HL-60 (cell line): ENCODE data around the gene MAPK11.

Experiments used
- GABPA ChIP-seq: IDR thresholded peaks from 2 replicates; pipeline ENCODE4 v1.6.1; 2012; ENCODE audit warnings: low read depth
- POLR2AphosphoS5 ChIP-seq: IDR thresholded peaks from 2 replicates; pipeline ENCODE4 v1.6.1; 2012; ENCODE audit warnings: low read depth
- SPI1 ChIP-seq: IDR thresholded peaks from 2 replicates; pipeline ENCODE4 v1.6.1; 2012; ENCODE audit warnings: low read depth, mild to moderate bottlenecking, borderline replicate concordance
- TF ChIP-seq, protein P1 (sequence below): IDR thresholded peaks from 2 replicates; pipeline ENCODE4 v1.6.1; 2012; ENCODE audit warnings: low read depth; ENCODE audit not compliant: insufficient replicate concordance
- TF ChIP-seq, protein P2 (sequence below): IDR thresholded peaks from one replicate; pipeline ENCODE4 v1.5.1; 2011; ENCODE audit warnings: low read length, control low read depth, inconsistent platforms; ENCODE audit not compliant: insufficient read depth

DNA sequence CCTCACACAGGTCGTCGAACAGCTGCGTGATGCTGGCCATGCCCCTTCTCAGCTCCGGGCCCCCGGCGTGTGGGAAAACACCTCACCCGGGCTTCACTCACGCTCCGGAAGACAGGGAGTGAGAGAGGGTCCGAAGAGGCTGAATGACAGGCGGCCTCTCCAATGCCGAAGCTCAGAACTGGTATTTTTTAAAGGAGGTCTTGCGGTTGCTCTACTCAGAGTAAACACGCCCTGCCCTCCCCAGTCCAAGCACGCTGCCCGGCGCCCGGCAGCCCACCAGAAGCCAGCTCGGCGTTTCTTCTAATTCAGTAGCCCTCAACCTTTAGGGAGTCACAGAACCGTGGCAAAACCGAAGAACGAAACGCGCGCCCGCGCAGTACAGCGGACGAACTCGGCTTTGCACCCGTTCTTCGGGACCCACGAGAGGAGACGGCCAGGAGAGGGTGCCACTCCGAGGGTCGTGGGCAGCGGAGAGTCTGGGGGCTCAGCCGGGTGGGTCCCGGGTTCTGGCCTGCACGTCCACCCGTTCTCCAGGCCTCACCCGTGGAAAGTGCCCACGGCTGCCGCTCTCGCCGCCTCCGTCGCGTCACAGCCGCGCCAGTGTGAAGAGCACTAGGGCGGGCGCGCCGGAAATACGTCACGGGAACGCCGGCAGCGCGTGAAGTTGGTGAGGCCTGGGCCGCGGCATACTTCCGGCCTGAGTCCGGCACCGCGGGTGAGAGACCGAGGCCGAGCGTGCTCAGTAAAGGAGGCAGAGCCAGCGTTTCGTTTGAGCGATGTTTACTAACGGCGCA lies 25.6 kb downstream of the MAPK11 start, which contains the start of gene TUBGCP6:
- TF ChIP-seq, protein P1, sequence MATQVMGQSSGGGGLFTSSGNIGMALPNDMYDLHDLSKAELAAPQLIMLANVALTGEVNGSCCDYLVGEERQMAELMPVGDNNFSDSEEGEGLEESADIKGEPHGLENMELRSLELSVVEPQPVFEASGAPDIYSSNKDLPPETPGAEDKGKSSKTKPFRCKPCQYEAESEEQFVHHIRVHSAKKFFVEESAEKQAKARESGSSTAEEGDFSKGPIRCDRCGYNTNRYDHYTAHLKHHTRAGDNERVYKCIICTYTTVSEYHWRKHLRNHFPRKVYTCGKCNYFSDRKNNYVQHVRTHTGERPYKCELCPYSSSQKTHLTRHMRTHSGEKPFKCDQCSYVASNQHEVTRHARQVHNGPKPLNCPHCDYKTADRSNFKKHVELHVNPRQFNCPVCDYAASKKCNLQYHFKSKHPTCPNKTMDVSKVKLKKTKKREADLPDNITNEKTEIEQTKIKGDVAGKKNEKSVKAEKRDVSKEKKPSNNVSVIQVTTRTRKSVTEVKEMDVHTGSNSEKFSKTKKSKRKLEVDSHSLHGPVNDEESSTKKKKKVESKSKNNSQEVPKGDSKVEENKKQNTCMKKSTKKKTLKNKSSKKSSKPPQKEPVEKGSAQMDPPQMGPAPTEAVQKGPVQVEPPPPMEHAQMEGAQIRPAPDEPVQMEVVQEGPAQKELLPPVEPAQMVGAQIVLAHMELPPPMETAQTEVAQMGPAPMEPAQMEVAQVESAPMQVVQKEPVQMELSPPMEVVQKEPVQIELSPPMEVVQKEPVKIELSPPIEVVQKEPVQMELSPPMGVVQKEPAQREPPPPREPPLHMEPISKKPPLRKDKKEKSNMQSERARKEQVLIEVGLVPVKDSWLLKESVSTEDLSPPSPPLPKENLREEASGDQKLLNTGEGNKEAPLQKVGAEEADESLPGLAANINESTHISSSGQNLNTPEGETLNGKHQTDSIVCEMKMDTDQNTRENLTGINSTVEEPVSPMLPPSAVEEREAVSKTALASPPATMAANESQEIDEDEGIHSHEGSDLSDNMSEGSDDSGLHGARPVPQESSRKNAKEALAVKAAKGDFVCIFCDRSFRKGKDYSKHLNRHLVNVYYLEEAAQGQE = no peak
- TF ChIP-seq, protein P2, sequence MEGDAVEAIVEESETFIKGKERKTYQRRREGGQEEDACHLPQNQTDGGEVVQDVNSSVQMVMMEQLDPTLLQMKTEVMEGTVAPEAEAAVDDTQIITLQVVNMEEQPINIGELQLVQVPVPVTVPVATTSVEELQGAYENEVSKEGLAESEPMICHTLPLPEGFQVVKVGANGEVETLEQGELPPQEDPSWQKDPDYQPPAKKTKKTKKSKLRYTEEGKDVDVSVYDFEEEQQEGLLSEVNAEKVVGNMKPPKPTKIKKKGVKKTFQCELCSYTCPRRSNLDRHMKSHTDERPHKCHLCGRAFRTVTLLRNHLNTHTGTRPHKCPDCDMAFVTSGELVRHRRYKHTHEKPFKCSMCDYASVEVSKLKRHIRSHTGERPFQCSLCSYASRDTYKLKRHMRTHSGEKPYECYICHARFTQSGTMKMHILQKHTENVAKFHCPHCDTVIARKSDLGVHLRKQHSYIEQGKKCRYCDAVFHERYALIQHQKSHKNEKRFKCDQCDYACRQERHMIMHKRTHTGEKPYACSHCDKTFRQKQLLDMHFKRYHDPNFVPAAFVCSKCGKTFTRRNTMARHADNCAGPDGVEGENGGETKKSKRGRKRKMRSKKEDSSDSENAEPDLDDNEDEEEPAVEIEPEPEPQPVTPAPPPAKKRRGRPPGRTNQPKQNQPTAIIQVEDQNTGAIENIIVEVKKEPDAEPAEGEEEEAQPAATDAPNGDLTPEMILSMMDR = no peak
- TF ChIP-seq POLR2AphosphoS5 (peak; percentile 87), GABPA (peak; percentile 93), SPI1 (no peak)
